Measurements from ENCODE around the gene GOLGA6L7. TPM values are rescaled to one million over a fixed set of nuclear protein-coding genes. Genes with fewer than 3 reads are reported as not detected.
"Not testable (repeated sequence)": the region's sequence is repeated elsewhere in the genome, so short reads cannot be mapped to it uniquely, and the experiment has no call there.

GOLGA6L7 gene
- total RNA-seq, 4 donors from 2014 or later = not detected

DNA sequence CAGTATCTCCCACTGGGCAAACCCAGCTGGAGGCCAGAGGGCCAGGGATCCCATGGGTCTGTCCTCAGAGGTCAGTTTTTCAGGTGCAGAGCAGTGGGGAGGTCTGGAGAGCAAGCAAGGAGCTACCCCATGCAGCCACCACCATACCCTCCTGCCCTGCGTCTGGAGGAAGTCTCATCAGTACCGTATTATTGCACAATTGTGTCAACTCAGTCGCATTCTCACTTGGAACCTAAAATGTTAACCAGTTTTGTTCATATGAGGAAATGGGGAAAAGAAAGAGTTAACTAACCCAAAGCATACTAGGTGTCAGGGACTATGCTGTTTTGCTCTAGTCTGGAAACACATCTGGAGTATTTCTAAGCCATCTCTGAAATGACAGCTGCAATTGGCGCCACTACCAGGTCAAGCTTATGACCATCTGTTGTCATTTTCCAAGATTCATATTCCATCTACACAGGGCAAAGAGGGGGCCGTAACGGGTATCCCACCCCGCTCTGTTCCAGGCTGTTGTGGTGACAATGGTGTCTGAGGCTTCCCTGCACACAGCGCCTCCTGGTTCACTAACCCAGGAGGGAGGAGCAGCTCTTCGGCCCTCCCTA lies 20.4 kb upstream of the GOLGA6L7 start:
- intact Hi-C loops (cut with DNase I) = no loop called here
- Histone ChIP-seq H3K27ac (replicated peaks in 1 of 4) (no peak overlapping the region), H3K9me3 (peaks cover 0 to 3% (median 0%) of the 10 kb centered on the region in 4 donors), H3K36me3 (no peaks in the 10 kb centered on the region), H3K4me1 (no peaks in the 10 kb centered on the region), H3K27me3 (peaks cover 0 to 3% (median 0%) of the 10 kb centered on the region in 4 donors), H3K4me3 (no peak overlapping the region)
- TF ChIP-seq POLR2A (IDR thresholded peaks at IDR 0.05; ENCODE audit: low read depth) = no peak
- TF ChIP-seq, protein P1, sequence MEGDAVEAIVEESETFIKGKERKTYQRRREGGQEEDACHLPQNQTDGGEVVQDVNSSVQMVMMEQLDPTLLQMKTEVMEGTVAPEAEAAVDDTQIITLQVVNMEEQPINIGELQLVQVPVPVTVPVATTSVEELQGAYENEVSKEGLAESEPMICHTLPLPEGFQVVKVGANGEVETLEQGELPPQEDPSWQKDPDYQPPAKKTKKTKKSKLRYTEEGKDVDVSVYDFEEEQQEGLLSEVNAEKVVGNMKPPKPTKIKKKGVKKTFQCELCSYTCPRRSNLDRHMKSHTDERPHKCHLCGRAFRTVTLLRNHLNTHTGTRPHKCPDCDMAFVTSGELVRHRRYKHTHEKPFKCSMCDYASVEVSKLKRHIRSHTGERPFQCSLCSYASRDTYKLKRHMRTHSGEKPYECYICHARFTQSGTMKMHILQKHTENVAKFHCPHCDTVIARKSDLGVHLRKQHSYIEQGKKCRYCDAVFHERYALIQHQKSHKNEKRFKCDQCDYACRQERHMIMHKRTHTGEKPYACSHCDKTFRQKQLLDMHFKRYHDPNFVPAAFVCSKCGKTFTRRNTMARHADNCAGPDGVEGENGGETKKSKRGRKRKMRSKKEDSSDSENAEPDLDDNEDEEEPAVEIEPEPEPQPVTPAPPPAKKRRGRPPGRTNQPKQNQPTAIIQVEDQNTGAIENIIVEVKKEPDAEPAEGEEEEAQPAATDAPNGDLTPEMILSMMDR (IDR thresholded peaks at IDR 0.05) = no peak
- TF ChIP-seq POLR2AphosphoS5 (IDR thresholded peaks at IDR 0.05) = no peak
- no peak for TF ChIP-seq EP300 (IDR thresholded peaks at IDR 0.05)
- 63% methylated on average over 7 of the region's 9 CpGs for WGBS
- no peak for DNase-seq (ENCODE audit: extremely low spot score)

DNA sequence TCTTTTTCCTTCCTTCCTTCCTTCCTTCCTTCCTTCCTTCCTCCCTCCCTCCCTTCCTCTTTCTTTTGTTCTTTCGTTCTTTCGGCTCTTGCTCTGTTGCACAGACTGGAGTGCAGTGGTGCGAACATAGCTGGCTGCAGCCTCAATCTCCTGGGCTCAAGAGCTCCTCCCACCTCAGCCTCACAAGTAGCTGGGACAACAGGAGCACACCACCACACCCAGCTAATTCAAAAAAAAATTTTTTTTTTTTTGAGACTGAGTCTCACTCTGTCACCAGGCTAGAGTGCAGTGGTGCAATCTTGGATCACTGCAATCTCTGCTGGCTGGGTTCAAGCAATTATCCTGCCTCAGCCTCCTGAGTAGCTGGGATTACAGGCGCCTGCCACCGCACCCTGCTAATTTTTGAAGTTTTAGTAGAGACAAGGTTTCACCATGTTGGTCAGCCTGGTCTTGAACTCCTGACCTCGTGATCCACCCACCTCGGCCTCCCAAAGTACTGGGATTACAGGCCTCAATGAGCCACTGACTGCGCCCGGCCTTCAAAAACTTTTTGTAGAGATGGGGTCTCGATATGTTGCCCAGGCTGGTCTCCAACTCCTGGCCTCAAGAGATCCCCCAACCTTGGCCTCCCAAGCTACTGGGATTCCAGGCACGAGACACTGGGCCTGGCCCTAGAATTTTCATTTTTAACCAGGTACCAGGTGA lies 13.3 kb upstream of the GOLGA6L7 start:
- DNase-seq (ENCODE audit: extremely low spot score); H3K4me3 ChIP-seq; intact Hi-C loops (cut with DNase I); H3K4me1 ChIP-seq; H3K27ac ChIP-seq (replicated peaks in 1 of 4); H3K27me3 ChIP-seq; H3K9me3 ChIP-seq; H3K36me3 ChIP-seq: not testable (repeated sequence)
- 95% methylated on average over 11 of the region's 11 CpGs for whole genome bisulfite sequencing

DNA sequence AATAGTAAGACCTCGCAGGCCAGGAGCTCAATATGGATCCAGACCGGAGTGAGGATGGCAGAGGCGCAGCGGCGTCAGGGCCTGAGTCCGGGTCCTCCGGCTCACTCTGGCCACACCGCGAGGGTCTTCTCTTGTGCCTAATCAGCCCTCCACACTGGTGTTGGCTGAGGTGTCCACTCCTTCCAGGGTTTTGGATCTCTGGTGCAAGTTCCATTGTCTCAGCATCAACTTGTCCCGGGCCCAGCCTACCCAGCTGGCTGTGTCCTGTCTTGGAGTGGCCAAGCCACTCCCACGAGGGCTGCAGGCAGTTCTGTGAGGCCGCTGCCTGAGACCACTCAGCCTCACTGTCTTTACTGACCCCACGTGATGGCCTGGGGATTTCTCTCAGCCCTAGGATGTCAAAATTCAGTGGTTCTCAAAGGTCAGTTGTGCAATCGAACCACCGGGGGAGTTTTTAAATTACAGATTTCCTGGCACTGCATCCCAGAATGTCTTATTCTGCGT lies 12.6 kb upstream of the GOLGA6L7 start:
- intact Hi-C loops (cut with DNase I) = no loop called here
- Histone ChIP-seq H3K4me3 (no peak overlapping the region), H3K27me3 (no peaks in the 10 kb centered on the region), H3K4me1 (no peaks in the 10 kb centered on the region), H3K9me3 (no peaks in the 10 kb centered on the region), H3K36me3 (peaks cover 0 to 8% (median 2%) of the 10 kb centered on the region in 4 donors), H3K27ac (replicated peaks in 1 of 4) (no peak overlapping the region)
- TF ChIP-seq EP300 (IDR thresholded peaks at IDR 0.05) (no peak), POLR2AphosphoS5 (IDR thresholded peaks at IDR 0.05) (no peak), POLR2A (IDR thresholded peaks at IDR 0.05; ENCODE audit: low read depth) (no peak)
- TF ChIP-seq, protein P1 (IDR thresholded peaks at IDR 0.05) = no peak
- 78% methylated on average over 15 of the region's 16 CpGs for WGBS
- no peak for DNase-seq (ENCODE audit: extremely low spot score)

DNA sequence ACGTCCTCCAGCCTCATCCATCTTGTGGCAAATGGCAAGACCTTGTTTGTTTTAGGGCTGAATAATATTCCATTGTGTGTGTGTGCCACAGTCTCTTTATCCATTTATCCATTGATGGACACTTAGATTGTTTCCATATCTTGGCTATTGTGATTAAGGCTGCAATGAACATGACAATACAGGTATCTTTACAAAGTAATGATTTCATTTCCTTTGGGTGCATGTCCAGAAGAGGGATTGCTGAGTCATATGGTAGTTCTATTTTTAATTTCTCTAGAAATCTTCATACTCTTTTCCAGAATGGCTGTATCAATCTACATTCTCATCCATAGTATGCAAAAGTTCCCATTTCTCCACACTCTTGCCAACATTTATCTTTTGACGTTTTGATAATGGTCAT lies 6.1 kb upstream of the GOLGA6L7 start:
- intact Hi-C loops (cut with DNase I); DNase-seq (ENCODE audit: extremely low spot score); H3K4me1 ChIP-seq; H3K4me3 ChIP-seq; H3K27ac ChIP-seq (replicated peaks in 1 of 4); H3K36me3 ChIP-seq; H3K9me3 ChIP-seq; H3K27me3 ChIP-seq: not testable (repeated sequence)
- WGBS = 73% methylated on average over 2 of the region's 2 CpGs

DNA sequence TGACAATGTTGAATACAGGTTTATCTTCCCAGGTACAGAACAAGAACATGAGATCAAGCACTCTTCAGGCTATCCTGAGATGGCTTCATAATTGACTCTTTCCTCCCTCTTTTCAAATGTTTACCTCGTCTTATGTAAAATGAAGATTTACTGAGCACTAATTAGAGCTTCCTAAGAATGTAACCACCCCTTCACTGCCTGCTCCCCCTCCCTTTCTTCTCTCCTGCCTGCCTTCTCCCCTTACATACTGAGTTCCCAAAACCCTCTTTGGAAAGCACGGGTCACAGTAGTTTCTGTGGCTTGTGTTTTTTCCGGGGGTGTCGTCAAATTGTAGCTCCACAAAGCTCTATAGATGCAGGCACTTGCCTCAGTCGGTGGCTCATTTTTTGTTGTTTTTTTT lies 5.2 kb upstream of the GOLGA6L7 start:
- H3K4me3 ChIP-seq; DNase-seq (ENCODE audit: extremely low spot score); intact Hi-C loops (cut with DNase I); H3K36me3 ChIP-seq; H3K27ac ChIP-seq (replicated peaks in 1 of 4); H3K9me3 ChIP-seq; H3K27me3 ChIP-seq; H3K4me1 ChIP-seq: not testable (repeated sequence)
- 71% methylated on average over 5 of the region's 5 CpGs for WGBS

DNA sequence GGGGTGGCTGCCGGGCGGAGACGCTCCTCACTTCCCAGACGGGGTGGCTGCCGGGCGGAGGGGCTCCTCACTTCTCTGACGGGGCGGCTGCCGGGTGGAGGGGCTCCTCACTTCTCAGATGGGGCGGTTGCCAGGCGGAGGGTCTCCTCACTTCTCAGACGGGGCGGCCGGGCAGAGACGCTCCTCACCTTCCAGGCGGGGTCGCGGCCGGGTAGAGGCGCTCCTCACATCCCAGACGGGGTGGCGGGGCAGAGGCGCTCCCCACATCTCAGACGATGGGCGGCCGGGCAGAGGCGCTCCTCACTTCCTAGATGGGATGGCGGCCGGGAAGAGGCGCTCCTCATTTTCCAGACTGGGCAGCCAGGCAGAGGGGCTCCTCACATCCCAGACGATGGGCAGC lies 1.3 kb upstream of the GOLGA6L7 start:
- DNase-seq (ENCODE audit: extremely low spot score); H3K36me3 ChIP-seq; H3K4me1 ChIP-seq; intact Hi-C loops (cut with DNase I); H3K4me3 ChIP-seq; H3K9me3 ChIP-seq; H3K27me3 ChIP-seq; H3K27ac ChIP-seq (replicated peaks in 1 of 4): not testable (repeated sequence)
- WGBS = 98% methylated on average over 18 of the region's 31 CpGs

DNA sequence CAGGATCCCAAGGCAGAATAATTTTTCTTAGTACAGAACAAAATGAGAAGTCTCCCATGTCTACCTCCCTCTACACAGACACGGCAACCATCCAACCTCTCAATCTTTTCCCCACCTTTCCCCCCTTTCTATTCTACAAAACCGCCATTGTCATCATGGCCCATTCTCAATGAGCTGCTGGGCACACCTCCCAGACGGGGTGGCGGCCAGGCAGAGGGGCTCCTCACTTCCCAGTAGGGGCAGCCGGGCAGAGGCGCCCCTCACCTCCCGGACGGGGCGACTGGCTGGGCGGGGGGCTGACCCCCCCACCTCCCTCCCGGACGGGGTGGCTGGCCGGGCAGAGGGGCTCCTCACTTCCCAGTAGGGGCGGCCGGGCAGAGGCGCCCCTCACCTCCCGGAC lies 827 bp upstream of the GOLGA6L7 start:
- H3K4me3 ChIP-seq; H3K27me3 ChIP-seq; intact Hi-C loops (cut with DNase I); H3K36me3 ChIP-seq; H3K9me3 ChIP-seq; H3K27ac ChIP-seq (replicated peaks in 1 of 4); H3K4me1 ChIP-seq; DNase-seq (ENCODE audit: extremely low spot score): not testable (repeated sequence)
- 96% methylated on average over 9 of the region's 17 CpGs for WGBS

DNA sequence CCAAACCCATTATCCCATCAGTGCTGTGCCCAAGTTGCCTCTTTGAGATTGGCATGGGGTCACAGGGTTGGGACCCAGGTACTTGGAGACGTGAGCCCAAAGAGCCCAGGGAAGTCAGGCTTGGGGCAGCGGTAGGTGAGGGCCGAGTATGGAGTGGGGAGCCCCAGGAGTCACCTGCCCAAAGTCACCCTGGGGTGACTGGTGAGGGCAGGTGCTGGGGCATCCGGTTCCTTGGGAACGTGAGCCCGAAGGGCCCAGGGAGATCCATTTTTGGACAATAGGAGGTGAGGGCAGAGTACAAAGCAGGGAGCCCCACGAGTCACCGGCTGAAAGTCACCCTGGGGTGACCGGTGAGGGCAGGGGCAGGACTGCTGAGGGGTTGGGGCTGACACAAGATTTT lies 485 bp downstream of the GOLGA6L7 start:
- DNase-seq (ENCODE audit: extremely low spot score); intact Hi-C loops (cut with DNase I); H3K4me3 ChIP-seq; H3K27me3 ChIP-seq; H3K9me3 ChIP-seq; H3K36me3 ChIP-seq; H3K4me1 ChIP-seq; H3K27ac ChIP-seq (replicated peaks in 1 of 4): not testable (repeated sequence)
- WGBS = 93% methylated on average over 9 of the region's 9 CpGs

DNA sequence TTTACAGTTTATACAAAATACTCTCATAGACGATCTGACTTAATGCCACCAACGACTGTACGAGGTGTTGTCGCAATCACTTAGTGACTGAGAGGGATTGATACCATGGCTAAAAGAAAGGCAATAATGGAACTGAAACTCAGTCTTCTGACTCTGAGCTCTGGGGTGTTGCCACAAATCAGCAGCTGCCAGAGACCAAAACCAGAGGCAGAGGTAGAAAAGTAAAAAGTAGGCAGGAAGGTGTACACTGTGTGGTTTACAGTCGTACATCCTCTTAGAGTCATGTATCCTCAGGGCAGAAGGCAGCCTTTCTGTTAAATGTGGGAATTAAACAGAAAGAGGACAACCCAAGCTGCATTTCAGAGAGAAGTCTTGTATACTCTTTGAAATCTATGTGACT lies 1.2 kb downstream of the GOLGA6L7 start:
- intact Hi-C loops (cut with DNase I); H3K4me3 ChIP-seq; H3K9me3 ChIP-seq; H3K27me3 ChIP-seq; H3K36me3 ChIP-seq; DNase-seq (ENCODE audit: extremely low spot score); H3K27ac ChIP-seq (replicated peaks in 1 of 4); H3K4me1 ChIP-seq: not testable (repeated sequence)
- 83% methylated on average over 4 of the region's 5 CpGs for WGBS

DNA sequence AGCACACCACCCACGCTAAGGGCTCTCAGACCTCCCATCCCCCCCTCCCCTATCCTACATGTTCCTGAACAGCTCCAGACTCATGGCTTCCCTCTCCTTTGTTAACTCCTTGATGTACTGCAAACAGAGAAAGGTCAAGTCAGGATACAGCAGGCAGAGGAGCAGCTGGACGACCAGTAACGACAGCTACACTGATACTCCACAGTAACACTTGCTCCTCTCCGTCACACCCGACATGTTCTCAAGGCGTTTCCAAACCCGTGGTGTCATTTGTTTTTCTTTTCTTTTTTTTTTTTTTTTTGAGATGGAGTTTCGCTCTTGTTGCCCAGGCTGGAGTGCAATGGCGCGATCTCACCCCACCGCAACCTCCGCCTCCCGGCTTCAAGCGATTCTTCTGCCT lies 4.3 kb downstream of the GOLGA6L7 start:
- DNase-seq (ENCODE audit: extremely low spot score); H3K27ac ChIP-seq (replicated peaks in 1 of 4); H3K9me3 ChIP-seq; H3K36me3 ChIP-seq; H3K4me3 ChIP-seq; H3K4me1 ChIP-seq; H3K27me3 ChIP-seq; intact Hi-C loops (cut with DNase I): not testable (repeated sequence)
- WGBS = 87% methylated on average over 14 of the region's 14 CpGs

Data from esophagus muscularis mucosa (tissue), 4 donors.